Psoas muscle (tissue), 8 donors: ENCODE data around the gene WSCD2. TPM values are rescaled to one million over a fixed set of nuclear protein-coding genes. Genes with fewer than 3 reads are reported as not detected.

Experiments
- ATAC-seq, 4 donors: fragments of 200-7000 bp; cut with Tn5 transposase; one replicate each; pipeline ENCODE4 v1.9.1; 2020; ENCODE audit warnings: moderate library complexity in 3 of 4, mild to moderate bottlenecking in 2 of 4
- DNase-seq, 2 donors: peaks; one replicate each; pipeline ENCODE4 v3.0.0-alpha.2; 2020
- H3K27ac ChIP-seq: fragments of 200-600 bp; one replicate; pipeline ENCODE4 v1.8.0; 2022
- H3K27me3 ChIP-seq, 3 donors: fragments of 200-600 bp in 1 of 3; one replicate each; pipeline versions ENCODE4 v1.6.1 to v1.8.0; 2013 to 2022; ENCODE audit warnings: low read length in 2 of 3, mild to moderate bottlenecking in 2 of 3, moderate library complexity in 1 of 3; ENCODE audit not compliant: insufficient read depth in 3 of 3
- H3K36me3 ChIP-seq, 2 donors: fragments of 200-600 bp in 1 of 2; one replicate each; pipeline versions ENCODE4 v1.6.1 to v1.8.0; 2013 to 2022; ENCODE audit warnings: low read depth in 1 of 2, mild to moderate bottlenecking in 1 of 2, moderate library complexity in 1 of 2; ENCODE audit not compliant: insufficient read depth in 1 of 2
- H3K4me1 ChIP-seq: fragments of 200-600 bp; one replicate; pipeline ENCODE4 v1.8.0; 2022
- H3K4me3 ChIP-seq: fragments of 200-600 bp; one replicate; pipeline ENCODE4 v1.8.0; 2022; ENCODE audit warnings: mild to moderate bottlenecking
- H3K9me3 ChIP-seq: fragments of 200-600 bp; one replicate; pipeline ENCODE4 v1.8.0; 2022
- CTCF ChIP-seq: fragments of 200-600 bp; IDR thresholded peaks from one replicate; pipeline ENCODE4 v1.8.0; 2022; ENCODE audit warnings: antibody characterized with exemption
- WGBS, 3 donors: extraction: QIAGEN DNeasy Blood & Tissue Kit; methylation state at CpG; one replicate each; pipeline versions ENCODE4 v1.1.6 to v1.1.7; 2013; 5-methylcytosine and 5-hydroxymethylcytosine counted together
- intact Hi-C, 2 donors: fragments of 100-400 bp; cut with DNase I; formaldehyde crosslinking; loops; one replicate each; pipeline versions ENCODE4 v1.11.0 to v1.14.2; 2022
- polyA plus RNA-seq, 3 donors: library from polyadenylated mRNA; stranded (reverse); fragments of 200-250 nt; gene quantifications; one replicate each; pipeline ENCODE4 v1.2.3, GENCODE V29; 2013
- total RNA-seq, 4 donors: library from RNA; stranded (reverse); fragmentation: NEBNext Ultra II Directional in 2 of 4; extraction: Animal tissue kit (Norgen Biotek cat#: 25700) in 2 of 4; gene quantifications; one replicate each; pipeline versions ENCODE4 v1.2.1 to v1.2.4, GENCODE V29; 2021 to 2023
- donor health status: healthy with polysubstance abuse.
- donor health status: DM: no; HTN: no; CAD: no; lungs with moderate emphysema.
- donor health status: Bipolar disorder and iron deficiency.
- donor health status: healthy.
- donor health status: DM: yes; HTN: yes; CAD: no.
- donor health status: DM: no; HTN: no; CAD: no.
- donor health status: DM: no; HTN: no; CAD: no.
- donor health status: DM: yes; HTN: yes; CAD: no.

Gene WSCD2
- total and polyA plus RNA-seq, 7 donors: 0.01 to 0.21 TPM; not detected in 5

- H3K9me3 ChIP-seq: no peaks in the 10 kb centered on the region
- intact Hi-C loops: loop anchor here in 1 of 2 donors (10.0 kb wide), 2 partner anchors 200 to 280 kb away; no protein-coding TSS in a partner anchor
- H3K27ac ChIP-seq: no peak overlapping the region
- no peak overlapping the region for H3K4me3 ChIP-seq
- no peak for ATAC-seq
- no peaks in the 10 kb centered on the region for H3K4me1 ChIP-seq
- 39 to 46% (median 42%) methylated on average over 1 of the region's 1 CpG for WGBS, 3 donors
- H3K27me3 ChIP-seq: no peaks in the 10 kb centered on the region
- no peak for TF ChIP-seq CTCF
- no peak for DNase-seq
- H3K36me3 ChIP-seq: no peaks in the 10 kb centered on the region
Observed at GRCh38 chr12:108194585-108194984, 65.5 kb downstream of the WSCD2 start.

- H3K36me3 ChIP-seq: no peaks in the 10 kb centered on the region
- intact Hi-C loops: loop anchor here in 1 of 2 donors (10.0 kb wide), 2 partner anchors 202 to 282 kb away; no protein-coding TSS in a partner anchor
- no peaks in the 10 kb centered on the region for H3K9me3 ChIP-seq
- no peak for TF ChIP-seq CTCF
- DNase-seq (no peak), ATAC-seq (no peak)
- H3K27ac ChIP-seq: no peak overlapping the region
- no peaks in the 10 kb centered on the region for H3K27me3 ChIP-seq
- H3K4me1 ChIP-seq: no peaks in the 10 kb centered on the region
- WGBS, 3 donors: 88 to 91% (median 88%) methylated on average over 1 of the region's 1 CpG
- no peak overlapping the region for H3K4me3 ChIP-seq
Observed at GRCh38 chr12:108196319-108196718, 67.2 kb downstream of the WSCD2 start.

- intact Hi-C loops: loop anchor here in 1 of 2 donors (10.0 kb wide), 2 partner anchors 202 to 282 kb away; no protein-coding TSS in a partner anchor
- Histone ChIP-seq H3K4me3 (no peak overlapping the region), H3K27me3 (peaks cover 0 to 5% (median 0%) of the 10 kb centered on the region in 3 donors), H3K36me3 (no peaks in the 10 kb centered on the region), H3K9me3 (no peaks in the 10 kb centered on the region), H3K4me1 (no peaks in the 10 kb centered on the region), H3K27ac (no peak overlapping the region)
- no peak for TF ChIP-seq CTCF
- ATAC-seq (no peak), DNase-seq (no peak)
- WGBS, 3 donors: 79 to 92% (median 90%) methylated on average over 2 of the region's 2 CpGs
Observed at GRCh38 chr12:108196921-108197320, 67.8 kb downstream of the WSCD2 start.

- Histone ChIP-seq H3K27ac (no peak overlapping the region), H3K4me3 (no peak overlapping the region), H3K4me1 (no peaks in the 10 kb centered on the region), H3K36me3 (no peaks in the 10 kb centered on the region), H3K27me3 (peaks cover 0 to 5% (median 0%) of the 10 kb centered on the region in 3 donors), H3K9me3 (no peaks in the 10 kb centered on the region)
- TF ChIP-seq CTCF: no peak
- ATAC-seq (no peak), DNase-seq (no peak)
- intact Hi-C loops: loop anchor here in 1 of 2 donors (10.0 kb wide), 2 partner anchors 203 to 283 kb away; no protein-coding TSS in a partner anchor
- 55 to 62% (median 59%) methylated on average over 4 of the region's 4 CpGs for WGBS, 3 donors
Observed at GRCh38 chr12:108198043-108198442, 69.0 kb downstream of the WSCD2 start.

- intact Hi-C loops: loop anchor here in 1 of 2 donors (10.0 kb wide), 2 partner anchors 204 to 284 kb away; no protein-coding TSS in a partner anchor
- Histone ChIP-seq H3K4me1 (no peaks in the 10 kb centered on the region), H3K27ac (no peak overlapping the region), H3K9me3 (no peaks in the 10 kb centered on the region), H3K36me3 (no peaks in the 10 kb centered on the region), H3K27me3 (peaks cover 0 to 5% (median 0%) of the 10 kb centered on the region in 3 donors), H3K4me3 (no peak overlapping the region)
- no peak for DNase-seq
- TF ChIP-seq CTCF: no peak
- ATAC-seq: no peak
- 78 to 81% (median 80%) methylated on average over 5 of the region's 5 CpGs for WGBS, 3 donors
Observed at GRCh38 chr12:108199106-108199505, 70.0 kb downstream of the WSCD2 start.
